GM18861 (cell line): ENCODE measurements around the gene CAPN2.

Experiments
- ATAC-seq: cut with Tn5 transposase; IDR thresholded peaks from one replicate; pipeline ENCODE4 v1.9.1; 2021; ENCODE audit not compliant: unreplicated experiment

CAPN2 gene

GRCh38 chr1:223824712-223825111 lies 112.4 kb downstream of the CAPN2 start:
- ATAC-seq = no peak
